Trophoblast cell (in vitro differentiated cells and primary cell): ENCODE data around the gene FOXR1.
A peak's percentile ranks its signal among the peaks of the same experiment; 100 is the strongest.

Experiments
- DNase-seq, 2 donors: peaks; one replicate each; pipeline ENCODE4 v3.0.0-alpha.2; 2016
- H2AFZ ChIP-seq: 2 replicates; pipeline ENCODE4 v1.6.1; 2013; ENCODE audit warnings: low read length, moderate library complexity, mild to moderate bottlenecking; ENCODE audit not compliant: insufficient read depth, poor library complexity
- H2AK5ac ChIP-seq: 2 replicates; pipeline ENCODE4 v1.6.1; 2013; ENCODE audit warnings: mild to moderate bottlenecking, low read length
- H2BK120ac ChIP-seq: 2 replicates; pipeline ENCODE4 v1.6.1; 2013; ENCODE audit warnings: low read length, mild to moderate bottlenecking, moderate library complexity; ENCODE audit not compliant: insufficient read depth, poor library complexity
- H2BK12ac ChIP-seq: 2 replicates; pipeline ENCODE4 v1.6.1; 2013; ENCODE audit warnings: mild to moderate bottlenecking, low read length, moderate library complexity
- H2BK5ac ChIP-seq: 2 replicates; pipeline ENCODE4 v1.6.1; 2013; ENCODE audit warnings: low read length, low read depth, moderate library complexity, mild to moderate bottlenecking; ENCODE audit not compliant: poor library complexity
- H3K14ac ChIP-seq: 2 replicates; pipeline ENCODE4 v1.6.1; 2013; ENCODE audit warnings: mild to moderate bottlenecking, low read length
- H3K18ac ChIP-seq: 2 replicates; pipeline ENCODE4 v1.6.1; 2013; ENCODE audit warnings: mild to moderate bottlenecking, low read length
- H3K23ac ChIP-seq: 2 replicates; pipeline ENCODE4 v1.6.1; 2013; ENCODE audit warnings: low read length
- H3K27ac ChIP-seq: 2 replicates; pipeline ENCODE4 v1.5.1; 2013; ENCODE audit warnings: low read depth, mild to moderate bottlenecking, inconsistent platforms, low read length, moderate library complexity
- H3K27me3 ChIP-seq: 2 replicates; pipeline ENCODE4 v1.6.1; 2013; ENCODE audit warnings: inconsistent platforms, mild to moderate bottlenecking, low read length, moderate library complexity; ENCODE audit not compliant: insufficient read depth
- H3K36me3 ChIP-seq, 2 experiments: 1 replicate in 1 of 2; 2 replicates in 1 of 2; pipeline ENCODE4 v1.6.1; 2013; ENCODE audit warnings: low read length in 2 of 2, mild to moderate bottlenecking in 2 of 2, moderate library complexity in 1 of 2; ENCODE audit not compliant: insufficient read depth in 2 of 2, control insufficient read depth in 1 of 2
- H3K4ac ChIP-seq: 2 replicates; pipeline ENCODE4 v1.6.1; 2013; ENCODE audit warnings: low read depth, mild to moderate bottlenecking, low read length, moderate library complexity
- H3K4me1 ChIP-seq, 2 experiments: 1 replicate in 1 of 2; 2 replicates in 1 of 2; pipeline ENCODE4 v1.6.1; 2013; ENCODE audit warnings: low read length in 2 of 2, mild to moderate bottlenecking in 2 of 2, moderate library complexity in 1 of 2; ENCODE audit not compliant: insufficient read depth in 2 of 2, control insufficient read depth in 1 of 2
- H3K4me2 ChIP-seq: 2 replicates; pipeline ENCODE4 v1.6.1; 2013; ENCODE audit warnings: inconsistent platforms, mild to moderate bottlenecking, low read length, moderate library complexity
- H3K4me3 ChIP-seq: 2 replicates; pipeline ENCODE4 v1.5.1; 2013; ENCODE audit warnings: mild to moderate bottlenecking, low read depth, low read length, inconsistent platforms
- H3K79me1 ChIP-seq: one replicate; pipeline ENCODE4 v1.6.1; 2013; ENCODE audit warnings: low read length
- H3K79me2 ChIP-seq: 2 replicates; pipeline ENCODE4 v1.6.1; 2013; ENCODE audit warnings: low read length, mild to moderate bottlenecking; ENCODE audit not compliant: control insufficient read depth, insufficient read depth, poor library complexity
- H3K9ac ChIP-seq: 2 replicates; pipeline ENCODE4 v1.6.1; 2013; ENCODE audit warnings: mild to moderate bottlenecking, low read length
- H3K9me3 ChIP-seq: 2 replicates; pipeline ENCODE4 v1.6.1; 2013; ENCODE audit warnings: low read depth, mild to moderate bottlenecking, control low read depth, inconsistent platforms, low read length; ENCODE audit not compliant: insufficient read depth
- H4K12ac ChIP-seq: 2 replicates; pipeline ENCODE4 v1.6.1; 2013; ENCODE audit warnings: low read depth, mild to moderate bottlenecking, low read length, moderate library complexity
- H4K8ac ChIP-seq: 2 replicates; pipeline ENCODE4 v1.6.1; 2013; ENCODE audit warnings: low read depth, mild to moderate bottlenecking, low read length, moderate library complexity
- H4K91ac ChIP-seq: one replicate; pipeline ENCODE4 v1.6.1; 2013; ENCODE audit warnings: low read depth, mild to moderate bottlenecking, low read length, moderate library complexity
- WGBS: extraction: QIAGEN DNeasy Blood & Tissue Kit; methylation state at CpG from one replicate; pipeline ENCODE4 v1.1.7; 2013; ENCODE audit warnings: missing lambda C conversion rate; ENCODE audit not compliant: insufficient read length, insufficient coverage; ENCODE audit errors: extremely low coverage; 5-methylcytosine and 5-hydroxymethylcytosine counted together

The FOXR1 gene

GRCh38 chr11:118923721-118924587 is 47.6 kb upstream of the FOXR1 start:
- Histone ChIP-seq H3K79me2 (peaks cover 56% of the 10 kb centered on the region), H2BK120ac (peak overlapping the region; percentile 23), H3K14ac (peak overlapping the region; percentile 83), H2BK12ac (peak overlapping the region; percentile 20), H2AK5ac (peak overlapping the region; percentile 2), H3K27ac (peak overlapping the region; percentile 99), H3K9me3 (no peaks in the 10 kb centered on the region), H4K12ac (peak overlapping the region; percentile 19), H4K91ac (peak overlapping the region; percentile 72), H3K79me1 (peaks cover 67% of the 10 kb centered on the region), H3K4ac (peak overlapping the region; percentile 99), H3K4me1 (peaks cover 42 to 52% of the 10 kb centered on the region in 2 experiments), H4K8ac (peak overlapping the region; percentile 18), H3K4me2 (peak overlapping the region; percentile 90), H3K9ac (peak overlapping the region; percentile 97), H2BK5ac (peak overlapping the region; percentile 52), H3K36me3 (peaks cover 2 to 5% of the 10 kb centered on the region in 2 experiments), H2AFZ (peak overlapping the region; percentile 12), H3K23ac (no peak overlapping the region), H3K4me3 (peak overlapping the region; percentile 99), H3K18ac (peak overlapping the region; percentile 81), H3K27me3 (no peaks in the 10 kb centered on the region)
- DNase-seq, result peak in 1 of 2 donors; percentile 48
- no CpG with 5 or more reads among the region's 7 CpGs for WGBS

DNA sequence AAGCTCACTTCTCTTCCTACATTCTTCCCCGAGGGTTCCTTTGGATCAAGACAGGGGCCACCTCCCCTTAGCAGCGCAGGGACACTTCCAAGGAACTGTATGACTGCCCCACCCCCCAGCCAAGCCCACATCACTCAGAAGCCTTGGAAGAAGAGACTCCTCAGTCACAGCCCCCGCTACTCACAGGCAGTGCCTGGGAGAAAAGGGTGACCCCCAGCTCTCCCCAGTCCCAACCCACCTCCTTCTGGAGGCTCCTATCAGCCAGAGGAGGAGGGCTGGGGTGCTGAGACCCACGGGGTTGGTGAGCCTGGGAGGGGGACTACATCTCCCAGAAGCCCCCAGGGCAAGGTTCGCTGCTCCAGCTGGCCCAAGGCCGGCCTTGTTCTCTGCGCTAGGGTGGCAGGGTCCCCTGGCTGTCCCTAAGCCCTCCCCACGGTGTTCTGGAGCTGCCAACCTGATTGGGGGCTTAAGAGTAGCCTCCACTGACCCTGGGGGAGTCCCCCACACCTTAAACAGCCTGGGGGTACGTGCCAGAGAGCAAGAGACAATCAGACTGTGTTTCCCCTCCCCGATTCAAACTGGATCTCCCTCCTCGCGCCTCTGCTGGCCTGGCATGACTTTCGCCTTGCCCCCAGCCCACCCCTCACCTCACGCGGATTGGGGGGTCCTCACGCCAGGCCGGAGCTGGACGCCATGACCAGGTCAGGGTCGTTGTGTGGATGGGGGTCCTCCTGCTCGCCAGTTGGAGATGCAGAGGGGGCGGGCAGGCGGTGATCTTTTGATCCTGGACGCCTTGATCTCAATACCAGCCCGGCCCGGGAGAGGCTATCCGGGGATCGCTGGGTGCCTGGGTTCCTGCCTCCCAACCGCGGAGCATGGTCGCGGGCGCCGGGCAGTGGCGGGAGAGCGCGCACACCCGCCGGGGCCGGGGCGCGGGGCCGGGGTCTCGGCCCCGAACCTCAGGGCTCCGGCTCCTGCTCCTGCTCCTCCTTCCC is 46.7 kb upstream of the FOXR1 start:
- peak overlapping the region; percentile 52 for H2BK5ac ChIP-seq
- peak overlapping the region; percentile 72 for H4K91ac ChIP-seq
- H3K18ac ChIP-seq, result peak overlapping the region; percentile 81
- peak overlapping the region; percentile 64 for H2BK120ac ChIP-seq
- H3K79me1 ChIP-seq, result peaks cover 65% of the 10 kb centered on the region
- H3K4me2 ChIP-seq, result peak overlapping the region; percentile 90
- no peaks in the 10 kb centered on the region for H3K9me3 ChIP-seq
- no peak overlapping the region for H3K23ac ChIP-seq
- H3K36me3 ChIP-seq, result peaks cover 2 to 5% of the 10 kb centered on the region in 2 experiments
- H3K9ac ChIP-seq, result peak overlapping the region; percentile 97
- peak overlapping the region; percentile 99 for H3K27ac ChIP-seq
- peak in 1 of 2 donors; percentile 43 for DNase-seq
- no peak overlapping the region for H2AFZ ChIP-seq
- WGBS, result no CpG with 5 or more reads among the region's 45 CpGs
- H3K14ac ChIP-seq, result peak overlapping the region; percentile 83
- peak overlapping the region; percentile 18 for H4K8ac ChIP-seq
- H3K79me2 ChIP-seq, result peaks cover 51% of the 10 kb centered on the region
- peak overlapping the region; percentile 99 for H3K4me3 ChIP-seq
- peak overlapping the region; percentile 46 for H4K12ac ChIP-seq
- peak overlapping the region; percentile 67 for H2AK5ac ChIP-seq
- H2BK12ac ChIP-seq, result peak overlapping the region; percentile 20
- H3K4ac ChIP-seq, result peak overlapping the region; percentile 99
- no peaks in the 10 kb centered on the region for H3K27me3 ChIP-seq
- peaks cover 32 to 43% of the 10 kb centered on the region in 2 experiments for H3K4me1 ChIP-seq

DNA sequence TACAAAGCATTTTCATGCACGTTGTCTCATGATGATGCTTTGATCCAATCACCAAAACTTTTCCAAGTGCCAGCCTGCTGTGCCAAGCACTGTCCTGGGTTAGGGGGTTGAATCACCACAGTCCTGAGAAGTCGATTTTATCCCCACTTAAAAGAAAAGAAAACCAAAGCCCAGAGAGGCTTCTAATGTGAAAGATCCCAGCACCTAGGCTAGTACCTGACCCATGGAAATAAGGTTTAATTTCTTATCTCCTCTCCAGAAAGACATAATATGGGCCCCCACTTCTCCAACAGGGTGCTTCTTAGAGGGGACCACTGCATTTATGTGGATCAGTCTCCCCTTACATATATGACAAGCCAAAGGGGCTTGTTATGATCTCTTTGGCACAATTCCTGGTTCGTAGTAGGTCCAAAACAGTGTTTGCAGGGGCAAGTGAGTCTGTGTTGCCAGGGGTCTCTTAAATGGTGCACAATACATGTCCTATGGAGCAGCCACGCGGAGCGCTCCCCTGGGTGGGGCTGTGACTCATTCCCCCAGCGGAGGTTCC is 43.9 kb upstream of the FOXR1 start:
- peaks cover 10 to 22% of the 10 kb centered on the region in 2 experiments for H3K4me1 ChIP-seq
- peak overlapping the region; percentile 17 for H2BK12ac ChIP-seq
- H3K27ac ChIP-seq, result peak overlapping the region; percentile 20
- H3K18ac ChIP-seq, result no peak overlapping the region
- no peak for DNase-seq
- H3K14ac ChIP-seq, result no peak overlapping the region
- H3K9ac ChIP-seq, result no peak overlapping the region
- H4K12ac ChIP-seq, result no peak overlapping the region
- peak overlapping the region; percentile 11 for H4K91ac ChIP-seq
- no peak overlapping the region for H2AK5ac ChIP-seq
- H3K79me1 ChIP-seq, result peaks cover 44% of the 10 kb centered on the region
- no peak overlapping the region for H2AFZ ChIP-seq
- H4K8ac ChIP-seq, result no peak overlapping the region
- peaks cover 2% of the 10 kb centered on the region for H3K9me3 ChIP-seq
- peaks cover 33% of the 10 kb centered on the region for H3K79me2 ChIP-seq
- WGBS, result no CpG with 5 or more reads among the region's 7 CpGs
- H3K23ac ChIP-seq, result no peak overlapping the region
- H3K36me3 ChIP-seq, result peaks cover 0 to 2% of the 10 kb centered on the region in 2 experiments
- no peak overlapping the region for H2BK120ac ChIP-seq
- no peak overlapping the region for H3K4me3 ChIP-seq
- H3K27me3 ChIP-seq, result no peaks in the 10 kb centered on the region
- H3K4me2 ChIP-seq, result peak overlapping the region; percentile 98
- H2BK5ac ChIP-seq, result no peak overlapping the region
- no peak overlapping the region for H3K4ac ChIP-seq
